Esophagus squamous epithelium (tissue), 5 donors: ENCODE data around the gene MON2. TPM values are rescaled to one million over a fixed set of nuclear protein-coding genes. Genes with fewer than 3 reads are reported as not detected.

Source experiments
- DNase-seq: peaks from one replicate; lab custom pipeline; 2025; lab: John Stamatoyannopoulos, UW
- H3K27ac ChIP-seq, 4 donors: fragments of 200-600 bp; sonication (generic); one replicate each; pipeline ENCODE4 v1.5.1; 2016 to 2019; ENCODE audit warnings: mild to moderate bottlenecking in 1 of 4
- H3K27me3 ChIP-seq, 4 donors: fragments of 200-600 bp; sonication (generic); 1 replicate in 3 of 4; 2 replicates in 1 of 4; pipeline versions ENCODE4 v1.5.1 to v1.6.0; 2017 to 2021; ENCODE audit warnings: antibody characterized with exemption in 1 of 4
- H3K36me3 ChIP-seq, 3 donors: fragments of 200-600 bp; sonication (generic); one replicate each; pipeline ENCODE4 v1.5.1; 2016 to 2019
- H3K4me1 ChIP-seq, 3 donors: fragments of 200-600 bp; sonication (generic); one replicate each; pipeline ENCODE4 v1.5.1; 2017 to 2019
- H3K4me3 ChIP-seq, 4 donors: fragments of 200-600 bp; sonication (generic); 1 replicate in 3 of 4; 2 replicates in 1 of 4; pipeline ENCODE4 v1.5.1; 2016 to 2019; ENCODE audit warnings: mild to moderate bottlenecking in 2 of 4, moderate library complexity in 1 of 4
- H3K9me3 ChIP-seq, 3 donors: fragments of 200-600 bp; sonication (generic); one replicate each; pipeline ENCODE4 v1.5.1; 2016 to 2019
- POLR2A ChIP-seq, 4 donors: fragments of 450-650 bp; IDR thresholded peaks; one replicate each; pipeline ENCODE4 v1.6.1; 2017; ENCODE audit warnings: antibody characterized with exemption in 4 of 4, mild to moderate bottlenecking in 4 of 4, moderate library complexity in 3 of 4
- WGBS, 2 donors: methylation state at CpG; one replicate each; pipeline ENCODE4 v1.1.5; 2018; 5-methylcytosine and 5-hydroxymethylcytosine counted together
- intact Hi-C: fragments of 100-400 bp; cut with DNase I; formaldehyde crosslinking; loops from one replicate; pipeline ENCODE4 v1.15.0; 2022
- total RNA-seq, 4 donors: library from RNA; depleted of rRNA; stranded (reverse); fragments of >200 nt; gene quantifications; one replicate each; pipeline ENCODE4 v1.1.0, GENCODE V29; 2016
- TF ChIP-seq, protein P1 (sequence below), 6 experiments: fragments of 450-650 bp in 4 of 6; fragments of 200-600 bp in 2 of 6; sonication (generic) in 2 of 6; IDR thresholded peaks; one replicate each; pipeline ENCODE4 v1.5.1; 2016 to 2019; ENCODE audit warnings: antibody characterized with exemption in 6 of 6, mild to moderate bottlenecking in 4 of 6, moderate library complexity in 4 of 6
- donor health status: DM: yes; HTN: yes; CAD: no.

Gene MON2
- total RNA-seq, 4 donors from 2014 or later: 29.6 to 61.4 (median 41.9) TPM

DNA sequence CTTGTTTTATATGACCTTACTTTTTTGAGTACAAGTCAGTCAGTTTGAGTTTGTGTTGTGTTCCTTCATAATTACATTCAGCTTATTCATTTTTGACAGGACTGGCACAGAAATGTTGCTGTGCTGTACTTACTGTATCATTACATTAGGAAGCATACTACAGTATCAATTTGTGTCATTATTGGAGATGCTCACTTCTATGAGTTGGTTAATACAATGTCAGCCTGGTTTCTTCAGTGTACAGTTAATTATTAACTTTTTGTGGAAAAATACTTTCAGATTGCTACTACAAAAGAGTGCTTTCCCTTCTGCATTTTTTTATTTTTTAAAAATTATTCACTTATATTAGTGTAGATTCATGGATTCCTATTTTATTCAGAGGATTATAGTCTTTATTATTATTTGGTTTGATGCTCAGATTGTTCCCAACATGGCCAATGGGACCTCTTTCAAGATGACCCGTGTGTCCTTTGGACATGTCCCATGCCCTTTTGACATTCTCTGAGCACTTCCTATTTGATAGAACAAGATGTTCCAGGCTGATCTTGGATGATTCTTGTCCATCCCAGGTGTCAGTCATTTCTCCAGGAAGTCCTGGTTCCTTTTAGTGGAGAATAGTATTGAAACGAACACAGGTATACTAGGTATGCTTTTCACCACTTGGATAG is 66.6 kb downstream of the MON2 start:
- TF ChIP-seq, protein P1, sequence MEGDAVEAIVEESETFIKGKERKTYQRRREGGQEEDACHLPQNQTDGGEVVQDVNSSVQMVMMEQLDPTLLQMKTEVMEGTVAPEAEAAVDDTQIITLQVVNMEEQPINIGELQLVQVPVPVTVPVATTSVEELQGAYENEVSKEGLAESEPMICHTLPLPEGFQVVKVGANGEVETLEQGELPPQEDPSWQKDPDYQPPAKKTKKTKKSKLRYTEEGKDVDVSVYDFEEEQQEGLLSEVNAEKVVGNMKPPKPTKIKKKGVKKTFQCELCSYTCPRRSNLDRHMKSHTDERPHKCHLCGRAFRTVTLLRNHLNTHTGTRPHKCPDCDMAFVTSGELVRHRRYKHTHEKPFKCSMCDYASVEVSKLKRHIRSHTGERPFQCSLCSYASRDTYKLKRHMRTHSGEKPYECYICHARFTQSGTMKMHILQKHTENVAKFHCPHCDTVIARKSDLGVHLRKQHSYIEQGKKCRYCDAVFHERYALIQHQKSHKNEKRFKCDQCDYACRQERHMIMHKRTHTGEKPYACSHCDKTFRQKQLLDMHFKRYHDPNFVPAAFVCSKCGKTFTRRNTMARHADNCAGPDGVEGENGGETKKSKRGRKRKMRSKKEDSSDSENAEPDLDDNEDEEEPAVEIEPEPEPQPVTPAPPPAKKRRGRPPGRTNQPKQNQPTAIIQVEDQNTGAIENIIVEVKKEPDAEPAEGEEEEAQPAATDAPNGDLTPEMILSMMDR (IDR thresholded peaks at IDR 0.05): no peak
- no peak overlapping the region for H3K27ac ChIP-seq
- WGBS, 2 donors: 80 to 91% methylated on average over 2 of the region's 2 CpGs
- intact Hi-C loops: no loop called here
- H3K4me3 ChIP-seq: no peak overlapping the region
- peaks cover 0 to 78% (median 13%) of the 10 kb centered on the region in 3 donors for H3K36me3 ChIP-seq
- H3K9me3 ChIP-seq: no peaks in the 10 kb centered on the region
- H3K27me3 ChIP-seq: no peaks in the 10 kb centered on the region
- H3K4me1 ChIP-seq: peaks cover 0 to 7% (median 0%) of the 10 kb centered on the region in 3 donors
- no peak for DNase-seq

DNA sequence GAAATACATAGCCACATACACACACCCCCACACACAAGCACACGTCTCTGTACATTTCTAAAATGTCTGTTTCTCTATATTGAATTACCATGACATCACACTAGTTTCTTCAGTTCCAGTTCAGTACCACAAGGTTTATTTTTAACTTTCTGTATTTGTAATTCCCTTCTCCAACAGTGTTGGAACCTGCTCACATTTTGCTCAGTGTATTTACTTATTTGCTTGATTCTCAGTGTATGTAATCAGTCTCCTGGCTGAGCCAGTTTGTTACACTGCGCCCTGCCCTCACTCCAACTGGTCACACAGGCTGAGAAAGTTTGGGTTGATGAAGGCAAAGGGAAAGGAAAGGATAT is 67.1 kb downstream of the MON2 start:
- intact Hi-C loops: no loop called here
- Histone ChIP-seq H3K4me3 (no peak overlapping the region), H3K27ac (no peak overlapping the region), H3K9me3 (no peaks in the 10 kb centered on the region), H3K4me1 (peaks cover 0 to 7% (median 0%) of the 10 kb centered on the region in 3 donors), H3K36me3 (peaks cover 0 to 84% (median 13%) of the 10 kb centered on the region in 3 donors), H3K27me3 (no peaks in the 10 kb centered on the region)
- WGBS, 2 donors: 88 to 97% methylated on average over 1 to 2 of the region's 2 CpGs
- DNase-seq: no peak
- no peak for TF ChIP-seq POLR2A (IDR thresholded peaks at IDR 0.05)
- TF ChIP-seq, protein P1 (IDR thresholded peaks at IDR 0.05): no peak

DNA sequence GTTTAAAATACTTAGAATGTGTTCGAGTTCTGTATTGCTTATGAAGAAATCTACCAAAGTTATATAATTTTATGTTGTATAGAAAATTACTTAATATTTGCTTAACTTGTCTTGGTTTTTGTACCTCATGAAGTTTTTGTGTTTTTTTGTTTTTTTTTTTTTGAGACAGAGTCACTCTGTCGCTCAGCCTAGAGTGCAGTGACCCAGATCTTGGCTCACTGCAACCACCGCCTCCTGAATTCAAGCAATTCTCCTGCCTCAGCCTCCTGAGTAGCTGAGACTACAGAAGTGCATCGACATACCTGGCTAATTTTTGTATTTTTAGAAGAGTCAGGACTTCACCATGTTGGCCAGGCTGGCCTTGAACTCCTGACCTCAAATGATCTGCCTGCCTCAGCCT is 69.9 kb downstream of the MON2 start:
- no peak for DNase-seq

DNA sequence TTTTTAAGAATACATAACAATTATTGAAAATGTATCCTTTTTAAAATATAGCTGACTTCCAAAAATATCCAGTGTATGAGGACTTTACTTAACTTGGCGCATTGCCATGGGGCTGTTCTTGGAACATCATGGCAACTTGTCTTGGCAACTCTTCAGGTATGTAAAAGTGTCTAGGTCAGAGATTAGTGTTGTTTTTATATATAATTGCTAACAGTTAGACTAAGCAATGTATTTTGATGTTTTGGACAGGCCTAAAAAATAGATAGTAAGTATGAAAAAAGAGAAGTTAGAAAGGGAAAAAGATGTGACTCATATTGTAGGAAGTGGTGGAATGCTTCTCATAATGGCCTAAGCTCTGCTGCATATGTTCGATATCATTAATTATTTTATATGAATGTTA is 70.9 kb downstream of the MON2 start:
- peaks cover 0 to 7% (median 0%) of the 10 kb centered on the region in 3 donors for H3K4me1 ChIP-seq
- H3K27me3 ChIP-seq: no peaks in the 10 kb centered on the region
- no peaks in the 10 kb centered on the region for H3K9me3 ChIP-seq
- H3K36me3 ChIP-seq: peaks cover 0 to 94% (median 13%) of the 10 kb centered on the region in 3 donors
- TF ChIP-seq POLR2A (IDR thresholded peaks at IDR 0.05): no peak
- TF ChIP-seq, protein P1 (IDR thresholded peaks at IDR 0.05): no peak
- DNase-seq: no peak
- WGBS, 2 donors: 87 to 92% methylated on average over 2 of the region's 2 CpGs
- H3K4me3 ChIP-seq: no peak overlapping the region
- H3K27ac ChIP-seq: no peak overlapping the region
- intact Hi-C loops: no loop called here

More for the DNA sequence above, 69.9 kb downstream of the MON2 start:
- 74 to 76% methylated on average over 4 of the region's 4 CpGs for WGBS, 2 donors
- Histone ChIP-seq H3K27me3 (no peaks in the 10 kb centered on the region), H3K9me3 (no peaks in the 10 kb centered on the region), H3K4me1 (peaks cover 0 to 7% (median 0%) of the 10 kb centered on the region in 3 donors), H3K27ac (no peak overlapping the region), H3K36me3 (peaks cover 0 to 97% (median 13%) of the 10 kb centered on the region in 3 donors), H3K4me3 (no peak overlapping the region)
- TF ChIP-seq, protein P1 (IDR thresholded peaks at IDR 0.05): no peak
- no peak for TF ChIP-seq POLR2A (IDR thresholded peaks at IDR 0.05)
- intact Hi-C loops: no loop called here

DNA sequence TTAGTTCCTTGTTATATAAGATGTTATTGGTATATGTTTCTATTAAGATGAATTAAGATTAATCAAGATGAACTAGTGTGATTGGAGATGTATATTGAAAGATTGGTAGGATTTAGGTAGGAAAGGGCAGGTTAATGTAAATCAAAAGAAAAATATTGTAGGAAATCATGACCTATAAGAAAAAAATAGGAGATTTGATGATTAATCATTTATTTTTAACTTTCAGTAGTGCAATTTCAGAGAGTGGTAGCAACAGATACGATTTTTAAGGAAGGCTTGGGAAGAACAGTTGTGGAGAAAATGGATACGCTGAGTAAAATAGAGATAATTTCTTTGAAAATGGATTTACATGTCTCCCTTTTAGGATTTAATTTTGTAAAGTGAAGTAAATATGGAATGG is 73.7 kb downstream of the MON2 start:
- Histone ChIP-seq H3K9me3 (no peaks in the 10 kb centered on the region), H3K27ac (no peak overlapping the region), H3K4me3 (no peak overlapping the region), H3K27me3 (no peaks in the 10 kb centered on the region), H3K36me3 (peaks cover 0 to 95% (median 6%) of the 10 kb centered on the region in 3 donors), H3K4me1 (peaks cover 0 to 7% (median 0%) of the 10 kb centered on the region in 3 donors)
- TF ChIP-seq POLR2A (IDR thresholded peaks at IDR 0.05): no peak
- TF ChIP-seq, protein P1 (IDR thresholded peaks at IDR 0.05): no peak
- no peak for DNase-seq
- intact Hi-C loops: no loop called here
- 68 to 74% methylated on average over 2 of the region's 2 CpGs for WGBS, 2 donors
